Activated T-cell treated with anti-CD3 and anti-CD28 coated beads for 4 hours (primary cell): ENCODE data around the gene ZNF493.

ENCODE experiments used
- DNase-seq: peaks from one replicate; pipeline ENCODE4 v3.0.0-alpha.2; 2020

Gene ZNF493

GRCh38 chr19:21463449-21464105, 66.6 kb downstream of the ZNF493 start:
- DNase-seq: no peak

- no peak for DNase-seq
Measured at GRCh38 chr19:21466627-21467026, 69.7 kb downstream of the ZNF493 start.

GRCh38 chr19:21468791-21469190, 71.9 kb downstream of the ZNF493 start:
- no peak for DNase-seq

GRCh38 chr19:21472507-21472906, 75.6 kb downstream of the ZNF493 start:
- no peak for DNase-seq

GRCh38 chr19:21474671-21475181, 77.8 kb downstream of the ZNF493 start:
- peak; percentile 60 for DNase-seq
